Cardiac fibroblast (primary cell): ENCODE data around the gene SEL1L2.

Source experiments
- DNase-seq, 2 donors: peaks; one replicate each; pipeline versions ENCODE4 v3.0.0 to v3.0.0-alpha.2; 2010; ENCODE audit warnings: low read depth in 2 of 2
- H3K4me3 ChIP-seq, 2 donors: replicated peaks in 1 of 2; 1 replicate in 1 of 2; 2 replicates in 1 of 2; pipeline ENCODE4 v1.5.1; 2011; ENCODE audit warnings: low read depth in 2 of 2, low read length in 2 of 2, mild to moderate bottlenecking in 2 of 2, moderate library complexity in 1 of 2
- TF ChIP-seq, protein P1 (sequence below): IDR thresholded peaks from one replicate; pipeline ENCODE4 v1.5.1; 2011; ENCODE audit warnings: low read depth, mild to moderate bottlenecking, low read length, inconsistent platforms

The SEL1L2 gene

DNA sequence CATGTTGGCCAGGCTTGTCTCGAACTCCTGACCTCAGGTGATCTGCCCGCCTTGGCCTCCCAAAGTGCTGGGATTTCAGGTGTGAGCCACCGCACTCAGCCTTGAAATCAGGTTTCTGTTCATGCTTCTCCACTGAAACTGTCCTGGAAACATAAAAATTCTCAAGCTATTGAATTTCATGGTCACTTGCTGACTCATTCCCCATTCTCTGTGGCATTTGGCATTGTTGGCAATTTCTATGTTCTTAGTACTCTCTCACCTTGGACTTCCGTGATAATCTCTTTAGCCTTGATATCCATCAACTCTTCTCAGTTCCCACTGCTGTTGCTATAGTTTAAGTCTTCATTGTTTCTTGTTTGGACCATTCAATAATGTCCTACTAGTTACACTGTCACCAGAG, 6.2 kb downstream of the SEL1L2 start:
- TF ChIP-seq, protein P1, sequence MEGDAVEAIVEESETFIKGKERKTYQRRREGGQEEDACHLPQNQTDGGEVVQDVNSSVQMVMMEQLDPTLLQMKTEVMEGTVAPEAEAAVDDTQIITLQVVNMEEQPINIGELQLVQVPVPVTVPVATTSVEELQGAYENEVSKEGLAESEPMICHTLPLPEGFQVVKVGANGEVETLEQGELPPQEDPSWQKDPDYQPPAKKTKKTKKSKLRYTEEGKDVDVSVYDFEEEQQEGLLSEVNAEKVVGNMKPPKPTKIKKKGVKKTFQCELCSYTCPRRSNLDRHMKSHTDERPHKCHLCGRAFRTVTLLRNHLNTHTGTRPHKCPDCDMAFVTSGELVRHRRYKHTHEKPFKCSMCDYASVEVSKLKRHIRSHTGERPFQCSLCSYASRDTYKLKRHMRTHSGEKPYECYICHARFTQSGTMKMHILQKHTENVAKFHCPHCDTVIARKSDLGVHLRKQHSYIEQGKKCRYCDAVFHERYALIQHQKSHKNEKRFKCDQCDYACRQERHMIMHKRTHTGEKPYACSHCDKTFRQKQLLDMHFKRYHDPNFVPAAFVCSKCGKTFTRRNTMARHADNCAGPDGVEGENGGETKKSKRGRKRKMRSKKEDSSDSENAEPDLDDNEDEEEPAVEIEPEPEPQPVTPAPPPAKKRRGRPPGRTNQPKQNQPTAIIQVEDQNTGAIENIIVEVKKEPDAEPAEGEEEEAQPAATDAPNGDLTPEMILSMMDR = no peak
- no peak overlapping the region for H3K4me3 ChIP-seq
- no peak for DNase-seq

- H3K4me3 ChIP-seq = no peak overlapping the region
- TF ChIP-seq, protein P1 = no peak
- DNase-seq = no peak
These were observed 29.9 kb downstream of the SEL1L2 start for GRCh38 chr20:13960525-13960924.

DNA sequence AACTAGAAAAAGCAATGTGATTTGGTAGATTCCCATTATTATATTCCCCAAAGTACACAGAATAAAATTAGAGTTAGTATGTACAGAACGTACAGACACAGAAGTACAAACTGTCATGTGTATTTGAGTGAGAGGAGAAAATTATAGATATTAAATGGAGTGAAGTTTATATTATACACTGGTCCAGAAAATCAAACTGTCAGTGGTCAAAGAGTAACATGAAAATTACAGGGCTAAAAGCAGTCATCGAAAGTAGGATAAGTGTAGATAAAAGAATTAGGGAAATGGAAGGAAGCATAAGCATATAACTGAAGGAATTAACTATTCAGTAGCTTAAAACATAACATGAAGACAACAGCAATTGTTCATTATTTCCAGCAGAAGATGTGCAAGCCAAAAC, 30.3 kb downstream of the SEL1L2 start:
- TF ChIP-seq, protein P1 = no peak
- DNase-seq = no peak
- H3K4me3 ChIP-seq = no peak overlapping the region

- DNase-seq = no peak
- TF ChIP-seq, protein P1 = no peak
- no peak overlapping the region for H3K4me3 ChIP-seq
These were observed 37.2 kb downstream of the SEL1L2 start for GRCh38 chr20:13953227-13953626.

- TF ChIP-seq, protein P1 = no peak
- DNase-seq = no peak
- H3K4me3 ChIP-seq = no peak overlapping the region
These were observed 42.7 kb downstream of the SEL1L2 start for GRCh38 chr20:13947719-13948118.

GRCh38 chr20:13941031-13941430, 49.4 kb downstream of the SEL1L2 start:
- no peak overlapping the region for H3K4me3 ChIP-seq
- no peak for DNase-seq
- TF ChIP-seq, protein P1 = no peak
